HG02588 (cell line): Measurements from ENCODE around the gene BICDL2.
A peak's percentile ranks its signal among the peaks of the same experiment; 100 is the strongest.
"Not testable (repeated sequence)": the region's sequence is repeated elsewhere in the genome, so short reads cannot be mapped to it uniquely, and the experiment has no call there.

Source experiments
- ATAC-seq: cut with Tn5 transposase; IDR thresholded peaks from one replicate; pipeline ENCODE4 v1.9.1; 2021; ENCODE audit warnings: mild to moderate bottlenecking, moderate library complexity; ENCODE audit not compliant: unreplicated experiment

The BICDL2 gene

GRCh38 chr16:3036726-3037315 is at the start of gene BICDL2:
TSS of gene BICDL2 (minus strand) at chr16:3036944. CDS start at chr16:3035496, 1,448 bp downstream.
- ATAC-seq, result no peak

DNA sequence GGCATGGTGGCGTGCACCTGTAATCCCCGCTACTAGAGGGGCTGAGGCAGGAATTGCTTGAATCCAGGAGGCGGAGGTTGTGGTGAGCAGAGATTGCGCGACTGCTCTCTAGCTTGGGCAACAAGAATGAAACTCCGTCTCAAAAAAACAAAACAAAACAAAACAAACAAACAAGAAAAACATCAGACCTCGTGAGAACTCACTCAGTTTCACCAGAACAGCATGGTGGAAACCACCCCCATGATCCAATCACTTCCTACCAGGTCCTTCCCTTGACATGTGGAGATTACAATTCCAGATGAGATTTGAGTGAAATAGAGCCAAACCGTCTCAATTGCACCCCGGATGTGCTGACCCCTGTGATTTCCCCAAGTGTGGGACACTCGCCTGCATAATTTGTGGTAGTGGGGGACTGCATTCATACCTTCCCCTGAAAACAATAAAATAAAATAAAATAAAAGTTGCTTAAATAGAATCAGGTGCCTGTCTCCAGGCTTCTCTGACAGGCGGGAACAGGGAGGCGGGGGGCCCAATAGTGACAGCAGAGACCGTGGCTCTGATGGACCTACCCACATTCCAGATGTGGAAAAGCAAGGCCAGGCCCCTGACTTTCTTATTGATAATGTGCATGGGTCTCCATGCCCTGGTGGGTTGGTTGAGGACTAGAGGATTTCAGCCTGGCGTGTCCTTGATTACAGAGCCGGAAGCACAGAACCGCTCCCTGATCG is 49.3 kb upstream of the BICDL2 start:
- ATAC-seq, result no peak

DNA sequence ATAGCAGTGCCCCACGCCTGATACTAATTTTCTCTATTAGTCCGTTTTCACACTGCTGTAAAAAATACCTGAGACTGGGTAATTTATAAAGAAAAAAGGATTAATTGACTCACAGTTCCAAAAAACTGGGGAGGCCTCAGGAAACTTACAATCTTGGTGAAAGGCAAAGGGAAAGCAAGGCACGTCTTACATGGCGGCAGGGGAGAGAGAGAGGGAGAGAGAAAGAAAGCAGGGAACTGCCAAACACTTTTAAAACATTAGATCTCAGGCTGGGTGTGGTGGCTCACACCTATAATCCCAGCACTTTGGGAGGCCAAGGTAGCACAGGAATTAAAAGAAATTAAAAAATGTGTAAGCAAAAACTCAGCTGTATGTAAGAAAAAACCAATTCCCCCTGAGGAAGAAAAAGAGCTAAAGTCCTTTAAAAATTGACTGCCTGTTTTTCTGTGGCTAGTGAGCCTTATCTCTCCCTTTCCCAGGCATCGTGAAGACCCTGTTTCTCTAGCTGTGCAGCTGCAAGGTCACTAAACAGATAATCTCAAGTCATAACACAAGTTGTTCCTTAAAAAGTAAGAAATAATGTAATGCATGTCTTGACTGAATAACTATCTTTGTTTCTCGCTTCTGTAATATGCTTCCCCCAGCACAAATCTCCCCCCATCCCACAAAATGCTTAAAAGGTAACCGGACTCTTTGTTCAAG is 48.4 kb upstream of the BICDL2 start:
- ATAC-seq, result no peak

- no peak for ATAC-seq
These were observed 47.7 kb upstream of the BICDL2 start for GRCh38 chr16:3084491-3084890.

DNA sequence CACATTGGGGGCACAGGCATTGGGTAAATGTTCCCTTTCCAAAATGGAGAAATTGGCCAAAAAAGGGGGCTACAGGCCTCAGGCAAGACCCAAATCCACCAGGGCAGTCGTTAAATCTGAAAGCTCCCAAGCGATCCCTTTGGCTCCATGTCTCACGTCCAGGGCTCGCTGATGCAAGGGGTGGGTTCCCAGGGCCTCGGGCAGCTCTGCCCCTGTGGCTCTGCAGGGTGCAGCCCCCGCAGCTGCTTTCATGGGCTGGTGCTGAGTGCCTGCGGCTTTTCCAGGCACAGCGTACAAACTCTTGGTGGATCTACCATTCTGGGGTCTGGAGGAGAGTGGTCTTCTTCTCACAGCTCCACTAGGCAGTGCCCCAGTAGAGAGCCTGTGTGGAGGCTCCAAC is 46.7 kb upstream of the BICDL2 start:
- ATAC-seq, result not testable (repeated sequence)

DNA sequence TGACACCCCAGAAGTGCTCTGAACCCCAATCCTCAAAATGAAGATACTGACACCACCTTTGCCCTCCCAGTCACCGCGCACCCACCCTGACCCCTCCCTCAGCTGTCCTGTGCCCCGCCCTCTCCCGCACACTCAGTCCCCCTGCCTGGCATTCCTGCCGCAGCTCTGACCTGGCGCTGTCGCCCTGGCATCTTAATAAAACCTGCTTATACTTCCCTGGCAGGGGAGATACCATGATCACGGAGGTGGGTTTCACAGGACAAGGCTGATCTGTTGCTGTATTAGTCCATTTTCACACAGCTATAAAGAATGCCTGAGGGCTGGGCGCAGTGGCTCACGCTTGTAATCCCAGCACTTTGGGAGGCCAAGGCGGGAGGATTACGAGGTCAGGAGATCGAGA is 45.2 kb upstream of the BICDL2 start:
- ATAC-seq, result not testable (repeated sequence)

- no peak for ATAC-seq
These were observed 43.3 kb upstream of the BICDL2 start for GRCh38 chr16:3080024-3080423.

- ATAC-seq, result no peak
These were observed 39.8 kb upstream of the BICDL2 start for GRCh38 chr16:3076577-3076976.

DNA sequence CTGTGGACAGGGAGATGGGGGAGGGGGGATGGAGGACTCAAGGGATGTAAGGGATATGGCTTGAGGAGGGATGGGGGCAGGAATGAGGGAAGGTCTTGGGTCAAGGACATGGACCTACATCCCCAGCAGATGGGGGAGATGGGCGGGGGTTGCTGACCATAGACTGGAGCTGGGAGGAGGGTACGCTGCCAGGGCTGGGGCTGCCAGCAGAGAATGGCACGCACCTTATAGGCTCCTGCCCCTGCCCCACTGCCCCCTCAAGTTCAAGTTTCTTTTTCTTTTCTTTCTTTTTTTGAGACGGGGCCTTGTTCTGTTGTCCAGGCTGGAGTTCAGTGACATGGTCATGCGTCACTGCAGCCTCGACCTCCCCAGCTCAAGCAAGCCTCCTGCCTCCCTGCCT is 39.2 kb upstream of the BICDL2 start:
- not testable (repeated sequence) for ATAC-seq

DNA sequence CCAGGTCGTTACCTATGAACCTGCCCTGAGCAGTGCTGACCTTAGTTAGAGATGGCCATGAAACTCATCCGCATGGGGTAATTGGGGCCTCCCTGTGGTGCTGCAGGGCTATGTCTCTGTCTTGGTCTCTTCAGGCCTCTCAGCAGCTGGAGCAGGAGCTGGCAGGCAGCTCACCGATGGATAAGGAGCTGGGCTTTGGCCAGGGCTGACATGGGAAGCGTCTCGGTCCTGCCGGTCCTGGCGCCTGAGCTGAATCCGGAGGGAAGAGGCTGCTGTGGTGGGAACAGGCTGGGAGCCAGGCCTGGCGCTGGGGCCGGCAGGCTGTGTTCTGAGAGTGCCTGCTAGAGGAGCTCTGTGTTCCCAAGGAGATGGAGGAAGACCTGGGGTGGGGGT is 38.8 kb upstream of the BICDL2 start:
- ATAC-seq, result no peak

- peak; percentile 74 for ATAC-seq
These were observed 38.2 kb upstream of the BICDL2 start for GRCh38 chr16:3074860-3075522.

- ATAC-seq, result no peak
These were observed 36.7 kb upstream of the BICDL2 start for GRCh38 chr16:3073448-3073847.

GRCh38 chr16:3072576-3073263 is 36.0 kb upstream of the BICDL2 start:
- ATAC-seq, result not testable (repeated sequence)

- ATAC-seq, result not testable (repeated sequence)
These were observed 35.4 kb upstream of the BICDL2 start for GRCh38 chr16:3072148-3072547.

- ATAC-seq, result no peak
These were observed 34.9 kb upstream of the BICDL2 start for GRCh38 chr16:3071655-3072054.

GRCh38 chr16:3070608-3071111 is 33.9 kb upstream of the BICDL2 start:
- no peak for ATAC-seq

DNA sequence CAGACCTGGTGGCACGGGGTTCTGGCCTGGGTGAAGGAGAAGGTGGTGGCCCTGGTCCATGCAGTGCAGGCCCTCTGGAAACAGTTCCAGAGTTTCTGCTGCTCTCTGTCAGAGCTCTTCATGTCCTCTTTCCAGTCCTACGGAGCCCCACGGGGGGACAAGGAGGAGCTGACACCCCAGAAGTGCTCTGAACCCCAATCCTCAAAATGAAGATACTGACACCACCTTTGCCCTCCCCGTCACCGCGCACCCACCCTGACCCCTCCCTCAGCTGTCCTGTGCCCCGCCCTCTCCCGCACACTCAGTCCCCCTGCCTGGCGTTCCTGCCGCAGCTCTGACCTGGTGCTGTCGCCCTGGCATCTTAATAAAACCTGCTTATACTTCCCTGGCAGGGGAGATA is 32.4 kb upstream of the BICDL2 start:
- ATAC-seq, result not testable (repeated sequence)

DNA sequence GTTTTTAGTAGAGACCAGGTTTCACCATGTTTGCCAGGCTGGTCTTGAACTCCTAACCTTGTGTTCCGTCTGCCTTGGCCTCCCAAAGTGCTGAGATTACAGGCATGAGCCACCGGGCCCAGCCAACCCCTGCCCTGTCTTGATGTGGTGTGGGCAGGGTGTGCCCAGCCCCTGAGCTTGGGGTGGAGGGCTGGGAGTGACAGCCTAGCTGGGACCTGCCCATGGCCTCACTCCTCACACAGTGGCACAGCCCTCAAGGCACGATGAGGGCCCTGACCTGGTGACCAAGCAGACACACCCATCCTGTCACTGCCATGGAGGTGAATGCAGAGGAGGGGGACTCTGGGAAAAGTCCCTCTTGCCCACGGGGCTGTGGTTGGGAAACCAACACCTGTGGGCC is 31.7 kb upstream of the BICDL2 start:
- no peak for ATAC-seq

GRCh38 chr16:3066440-3066748 is 29.6 kb upstream of the BICDL2 start:
- no peak for ATAC-seq

DNA sequence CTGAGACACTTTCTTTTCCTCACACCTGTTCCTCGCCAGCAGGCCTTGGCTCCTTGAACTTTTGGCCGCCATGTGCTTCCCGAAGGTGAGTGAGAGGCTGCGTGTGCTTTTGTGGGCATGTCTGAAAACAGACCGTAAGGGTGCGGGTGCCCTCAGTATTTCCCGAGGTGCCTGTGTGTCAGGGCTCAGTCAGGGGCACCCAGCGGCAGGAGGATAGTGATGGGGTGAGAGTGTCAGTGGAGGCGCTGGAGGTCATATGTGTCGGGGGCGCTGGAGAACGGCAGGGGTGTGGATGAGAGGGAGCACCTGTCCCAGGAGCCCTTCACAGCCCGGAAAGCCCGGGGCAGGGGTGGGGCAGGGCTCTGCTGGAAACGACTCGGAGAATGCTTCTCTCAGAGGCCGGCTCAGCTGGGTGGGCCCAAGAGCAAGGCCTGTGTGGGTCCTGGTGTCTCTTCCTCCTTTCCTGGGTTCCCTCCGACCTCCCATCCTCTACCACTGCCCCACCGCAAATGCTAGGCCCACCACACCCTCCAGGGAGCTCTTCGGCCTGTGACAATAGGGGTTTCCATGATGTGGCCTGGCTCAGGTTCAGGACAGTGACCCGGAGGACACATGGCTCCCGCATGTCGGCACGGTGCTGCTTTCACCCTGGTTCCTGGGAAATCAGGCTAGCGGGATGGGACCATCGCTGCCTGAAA is 29.1 kb upstream of the BICDL2 start:
- no peak for ATAC-seq
